IPS-20b (cell line): Measurements from ENCODE around the gene TIGAR.

Experiments
- H3K27ac ChIP-seq: one replicate; pipeline ENCODE4 v1.5.1; 2013; ENCODE audit warnings: low read length
- H3K27me3 ChIP-seq: 2 replicates; pipeline ENCODE4 v1.6.1; 2013; ENCODE audit warnings: mild to moderate bottlenecking, low read length, inconsistent platforms; ENCODE audit not compliant: insufficient read depth
- H3K36me3 ChIP-seq: 2 replicates; pipeline ENCODE4 v1.6.1; 2013; ENCODE audit warnings: low read depth, mild to moderate bottlenecking, inconsistent platforms, low read length, moderate library complexity; ENCODE audit not compliant: insufficient read depth
- H3K4me1 ChIP-seq: 2 replicates; pipeline ENCODE4 v1.6.1; 2013; ENCODE audit warnings: mild to moderate bottlenecking, control low read depth, inconsistent platforms, low read length, moderate library complexity; ENCODE audit not compliant: insufficient read depth
- H3K4me3 ChIP-seq: 2 replicates; pipeline ENCODE4 v1.5.1; 2013; ENCODE audit warnings: mild to moderate bottlenecking, low read length, inconsistent platforms
- H3K9ac ChIP-seq: 2 replicates; pipeline ENCODE4 v1.6.1; 2013; ENCODE audit warnings: low read depth, mild to moderate bottlenecking, inconsistent platforms, low read length, moderate library complexity
- H3K9me3 ChIP-seq: 2 replicates; pipeline ENCODE4 v1.6.1; 2013; ENCODE audit warnings: mild to moderate bottlenecking, low read depth, low read length, inconsistent platforms; ENCODE audit not compliant: insufficient read depth

The TIGAR gene

GRCh38 chr12:4277205-4277543, 43.8 kb upstream of the TIGAR start:
- Histone ChIP-seq H3K4me1 (peaks cover 24% of the 10 kb centered on the region), H3K9ac (peak overlapping the region; percentile 46; the same call in 1 of the 2 replicates), H3K27ac (peak overlapping the region; percentile 62)

GRCh38 chr12:4277857-4278256, 43.2 kb upstream of the TIGAR start:
- no peaks in the 10 kb centered on the region for H3K9me3 ChIP-seq
- peaks cover 69% of the 10 kb centered on the region for H3K36me3 ChIP-seq
- H3K4me3 ChIP-seq = no peak overlapping the region
- H3K27ac ChIP-seq = no peak overlapping the region
- peaks cover 23% of the 10 kb centered on the region for H3K4me1 ChIP-seq
- H3K27me3 ChIP-seq = peaks cover 6% of the 10 kb centered on the region
- H3K9ac ChIP-seq = no peak overlapping the region

More at GRCh38 chr12:4277205-4277543, 43.8 kb upstream of the TIGAR start:
- Histone ChIP-seq H3K36me3 (peaks cover 62% of the 10 kb centered on the region), H3K4me3 (peak overlapping the region; percentile 43), H3K9me3 (no peaks in the 10 kb centered on the region), H3K27me3 (peaks cover 13% of the 10 kb centered on the region)

GRCh38 chr12:4278329-4279197, 42.5 kb upstream of the TIGAR start:
- Histone ChIP-seq H3K36me3 (peaks cover 76% of the 10 kb centered on the region), H3K27me3 (no peaks in the 10 kb centered on the region), H3K4me3 (no peak overlapping the region)

GRCh38 chr12:4279198-4279690, 41.8 kb upstream of the TIGAR start:
- Histone ChIP-seq H3K9me3 (no peaks in the 10 kb centered on the region), H3K27ac (no peak overlapping the region), H3K4me3 (no peak overlapping the region), H3K36me3 (peaks cover 82% of the 10 kb centered on the region), H3K9ac (no peak overlapping the region), H3K4me1 (peaks cover 21% of the 10 kb centered on the region), H3K27me3 (no peaks in the 10 kb centered on the region)

More at GRCh38 chr12:4278329-4279197, 42.5 kb upstream of the TIGAR start:
- H3K4me1 ChIP-seq = peaks cover 21% of the 10 kb centered on the region
- no peak overlapping the region for H3K27ac ChIP-seq
- no peaks in the 10 kb centered on the region for H3K9me3 ChIP-seq
- H3K9ac ChIP-seq = no peak overlapping the region

- H3K36me3 ChIP-seq = peaks cover 95% of the 10 kb centered on the region
- no peaks in the 10 kb centered on the region for H3K27me3 ChIP-seq
- no peaks in the 10 kb centered on the region for H3K9me3 ChIP-seq
- H3K4me3 ChIP-seq = no peak overlapping the region
- no peak overlapping the region for H3K9ac ChIP-seq
- peaks cover 21% of the 10 kb centered on the region for H3K4me1 ChIP-seq
- H3K27ac ChIP-seq = no peak overlapping the region
Measured at GRCh38 chr12:4280351-4281163, 40.5 kb upstream of the TIGAR start.

GRCh38 chr12:4281173-4281654, 39.8 kb upstream of the TIGAR start:
- Histone ChIP-seq H3K27me3 (no peaks in the 10 kb centered on the region), H3K4me1 (peaks cover 20% of the 10 kb centered on the region), H3K9ac (no peak overlapping the region), H3K9me3 (no peaks in the 10 kb centered on the region), H3K36me3 (peaks cover 98% of the 10 kb centered on the region), H3K4me3 (no peak overlapping the region), H3K27ac (no peak overlapping the region)

- H3K27ac ChIP-seq = no peak overlapping the region
- H3K9ac ChIP-seq = no peak overlapping the region
- no peaks in the 10 kb centered on the region for H3K27me3 ChIP-seq
- peaks cover 98% of the 10 kb centered on the region for H3K36me3 ChIP-seq
- peaks cover 11% of the 10 kb centered on the region for H3K4me1 ChIP-seq
- no peaks in the 10 kb centered on the region for H3K9me3 ChIP-seq
- no peak overlapping the region for H3K4me3 ChIP-seq
Measured at GRCh38 chr12:4282103-4282891, 38.7 kb upstream of the TIGAR start.

- H3K4me1 ChIP-seq = peaks cover 4% of the 10 kb centered on the region
- H3K27ac ChIP-seq = no peak overlapping the region
- no peaks in the 10 kb centered on the region for H3K27me3 ChIP-seq
- H3K9me3 ChIP-seq = no peaks in the 10 kb centered on the region
- H3K36me3 ChIP-seq = peaks cover 98% of the 10 kb centered on the region
- H3K9ac ChIP-seq = no peak overlapping the region
- H3K4me3 ChIP-seq = no peak overlapping the region
Measured at GRCh38 chr12:4282892-4283511, 38.0 kb upstream of the TIGAR start.

- H3K4me1 ChIP-seq = no peaks in the 10 kb centered on the region; the same call in 1 of the 2 replicates
- H3K27me3 ChIP-seq = no peaks in the 10 kb centered on the region
- no peak overlapping the region for H3K27ac ChIP-seq
- H3K9ac ChIP-seq = no peak overlapping the region
- peaks cover 98% of the 10 kb centered on the region for H3K36me3 ChIP-seq
- H3K4me3 ChIP-seq = no peak overlapping the region
- no peaks in the 10 kb centered on the region for H3K9me3 ChIP-seq
Measured at GRCh38 chr12:4283512-4284255, 37.3 kb upstream of the TIGAR start.

- no peaks in the 10 kb centered on the region for H3K27me3 ChIP-seq
- H3K4me3 ChIP-seq = no peak overlapping the region
- H3K4me1 ChIP-seq = no peaks in the 10 kb centered on the region; the same call in 1 of the 2 replicates
- no peak overlapping the region for H3K9ac ChIP-seq
- peaks cover 98% of the 10 kb centered on the region for H3K36me3 ChIP-seq
- H3K27ac ChIP-seq = no peak overlapping the region
- H3K9me3 ChIP-seq = no peaks in the 10 kb centered on the region
Measured at GRCh38 chr12:4284306-4284705, 36.7 kb upstream of the TIGAR start.
